Adrenal gland (tissue), 12 donors: ENCODE results near the gene FCGR3B. TPM values are rescaled to one million over a fixed set of nuclear protein-coding genes. Genes with fewer than 3 reads are reported as not detected.

ENCODE experiments used
- polyA plus RNA-seq, 3 donors: library from polyadenylated mRNA; stranded (reverse); fragments of 200-250 nt in 2 of 3; fragments of 350-450 nt in 1 of 3; fragmentation: Illumina TruSeq in 1 of 3; extraction: RNeasy Lipid Tissue Mini Kit (QIAGEN cat#74804) in 1 of 3; gene quantifications; one replicate each; pipeline ENCODE4 v1.2.3, GENCODE V29; 2013 to 2014
- total RNA-seq, 9 donors: library from RNA; depleted of rRNA in 4 of 9; stranded (reverse); fragments of >200 nt in 4 of 9; fragments of 120-200 nt in 1 of 9; fragmentation: NEBNext Ultra II Directional in 1 of 9; extraction: Animal tissue kit (Norgen Biotek cat#: 25700) in 1 of 9; gene quantifications; one replicate each; pipeline versions ENCODE4 v1.1.0 to v1.2.4, GENCODE V29; 2013 to 2023
- donor health status: healthy with polysubstance abuse.
- donor health status: Bipolar disorder and iron deficiency.
- donor health status: DM: yes; HTN: yes; CAD: no.
- donor health status: DM: no; HTN: no; CAD: no.
- donor health status: DM: no; HTN: no; CAD: no.
- donor health status: DM: yes; HTN: yes; CAD: no.

FCGR3B gene
- total and polyA plus RNA-seq, 12 donors, result 0.17 to 17.1 (median 5.8) TPM

Other genes with a start within 250 kb of the FCGR3B start
- 100 to 1,000 TPM in 5 of 9 donors, 10 to 100 TPM in 3, 1 to 10 TPM in 1; 6.5 to 120 (median 109) TPM for gene FCGR2A, start 125.7 kb downstream of the FCGR3B start, total RNA-seq
- 10 to 100 TPM; 21.2 to 72.5 (median 23.7) TPM for gene FCGR2A, start 125.7 kb downstream of the FCGR3B start, polyA plus RNA-seq
- 1 to 10 TPM in 8 of 9 donors, under 1 TPM in 1; 0.61 to 8.0 (median 3.5) TPM for gene HSPA6, start 106.6 kb downstream of the FCGR3B start, total RNA-seq
- gene HSPA6, start 106.6 kb downstream of the FCGR3B start, polyA plus RNA-seq, result 10 to 100 TPM in 1 of 3 donors, 1 to 10 TPM in 1, under 1 TPM in 1; 0.92 to 12.8 (median 4.7) TPM
- gene FCGR3A, start 81.4 kb downstream of the FCGR3B start, total RNA-seq, result 100 to 1,000 TPM in 6 of 9 donors, 10 to 100 TPM in 2, 1 to 10 TPM in 1; 3.1 to 184 (median 124) TPM
- 100 to 1,000 TPM in 1 of 3 donors, 10 to 100 TPM in 2; 18.1 to 103 (median 30.1) TPM for gene FCGR3A, start 81.4 kb downstream of the FCGR3B start, polyA plus RNA-seq
- 10 to 100 TPM in 8 of 9 donors, 1 to 10 TPM in 1; 2.1 to 32.1 (median 19.6) TPM for gene FCGR2B, start 32.0 kb upstream of the FCGR3B start, total RNA-seq
- gene FCGR2B, start 32.0 kb upstream of the FCGR3B start, polyA plus RNA-seq, result 1 to 10 TPM; 3.4 to 6.4 (median 3.5) TPM
- 10 to 100 TPM in 1 of 9 donors, under 1 TPM in 2, not detected in 6; 0.28 to 28.0 (median 0.31) TPM for gene FCRLA, start 76.1 kb upstream of the FCGR3B start, total RNA-seq
- gene FCRLA, start 76.1 kb upstream of the FCGR3B start, polyA plus RNA-seq, result under 1 TPM; 0.03 to 0.16 (median 0.15) TPM
- gene FCRLB, start 90.4 kb upstream of the FCGR3B start, total RNA-seq, result 1 to 10 TPM in 6 of 9 donors, under 1 TPM in 2, not detected in 1; 0.79 to 3.4 (median 1.8) TPM
- gene FCRLB, start 90.4 kb upstream of the FCGR3B start, polyA plus RNA-seq, result under 1 TPM; 0.42 to 0.67 (median 0.56) TPM
- gene DUSP12, start 118.6 kb upstream of the FCGR3B start, total RNA-seq, result 10 to 100 TPM; 13.0 to 48.1 (median 16.8) TPM
- gene DUSP12, start 118.6 kb upstream of the FCGR3B start, polyA plus RNA-seq, result 10 to 100 TPM in 2 of 3 donors, 1 to 10 TPM in 1; 7.8 to 18.2 (median 15.4) TPM
- gene ATF6, start 135.1 kb upstream of the FCGR3B start, total RNA-seq, result 10 to 100 TPM; 21.5 to 34.2 (median 28.2) TPM
- gene ATF6, start 135.1 kb upstream of the FCGR3B start, polyA plus RNA-seq, result 10 to 100 TPM in 1 of 3 donors, 1 to 10 TPM in 2; 3.5 to 27.9 (median 3.6) TPM